H9 (cell line): ENCODE data around the gene GSTT2B. TPM values are rescaled to one million over a fixed set of nuclear protein-coding genes. Genes with fewer than 3 reads are reported as not detected.
"Not testable (repeated sequence)": the region's sequence is repeated elsewhere in the genome, so short reads cannot be mapped to it uniquely, and the experiment has no call there.

ENCODE experiments used
- DNase-seq: peaks from one replicate; pipeline ENCODE4 v3.0.0-alpha.2; 2017
- H2AFZ ChIP-seq: one replicate; pipeline ENCODE4 v1.6.1; 2013; ENCODE audit warnings: mild to moderate bottlenecking, low read length, control low read depth, moderate library complexity
- H2AK5ac ChIP-seq: 2 replicates; pipeline ENCODE4 v1.6.1; 2013; ENCODE audit warnings: low read length, control low read depth, mixed read lengths; ENCODE audit not compliant: insufficient read length
- H2BK120ac ChIP-seq: one replicate; pipeline ENCODE4 v1.6.1; 2013; ENCODE audit warnings: low read depth, mild to moderate bottlenecking, low read length, control low read depth, inconsistent platforms; ENCODE audit not compliant: poor library complexity, severe bottlenecking
- H2BK12ac ChIP-seq: 2 replicates; pipeline ENCODE4 v1.6.1; 2013; ENCODE audit warnings: low read length, control low read depth, mixed read lengths, low read depth; ENCODE audit not compliant: insufficient read length
- H2BK15ac ChIP-seq: 2 replicates; pipeline ENCODE4 v1.6.1; 2013; ENCODE audit warnings: low read depth, low read length, control low read depth
- H2BK20ac ChIP-seq: one replicate; pipeline ENCODE4 v1.6.1; 2013; ENCODE audit warnings: low read depth, mild to moderate bottlenecking, low read length, control low read depth, inconsistent platforms; ENCODE audit not compliant: poor library complexity, severe bottlenecking
- H2BK5ac ChIP-seq: 2 replicates; pipeline ENCODE4 v1.6.1; 2013; ENCODE audit warnings: low read length, control low read depth, mixed read lengths; ENCODE audit not compliant: insufficient read length
- H3K14ac ChIP-seq: 2 replicates; pipeline ENCODE4 v1.6.1; 2013; ENCODE audit warnings: low read length, control low read depth; ENCODE audit not compliant: insufficient read depth
- H3K18ac ChIP-seq: 2 replicates; pipeline ENCODE4 v1.6.1; 2013; ENCODE audit warnings: low read depth, mild to moderate bottlenecking, mixed read lengths, low read length, control low read depth; ENCODE audit not compliant: insufficient read length
- H3K23ac ChIP-seq: 2 replicates; pipeline ENCODE4 v1.6.1; 2013; ENCODE audit warnings: low read length, control low read depth, mixed read lengths, low read depth; ENCODE audit not compliant: insufficient read length
- H3K23me2 ChIP-seq: 2 replicates; pipeline ENCODE4 v1.6.1; 2013; ENCODE audit warnings: low read depth, mild to moderate bottlenecking, mixed read lengths, low read length, control low read depth; ENCODE audit not compliant: insufficient read length, poor library complexity, severe bottlenecking
- H3K27ac ChIP-seq: 2 replicates; pipeline ENCODE4 v1.5.1; 2013; ENCODE audit warnings: low read length, control low read depth, mixed read lengths, low read depth; ENCODE audit not compliant: insufficient read length
- H3K27me3 ChIP-seq: 2 replicates; pipeline ENCODE4 v1.6.1; 2013; ENCODE audit warnings: low read length, control low read depth, inconsistent platforms; ENCODE audit not compliant: insufficient read depth
- H3K4ac ChIP-seq: 2 replicates; pipeline ENCODE4 v1.6.1; 2013; ENCODE audit warnings: low read depth, mild to moderate bottlenecking, control low read depth, inconsistent platforms, low read length, moderate library complexity
- H3K4me1 ChIP-seq: 2 replicates; pipeline ENCODE4 v1.6.1; 2013; ENCODE audit warnings: low read length, control low read depth, inconsistent platforms; ENCODE audit not compliant: insufficient read depth
- H3K4me2 ChIP-seq: 2 replicates; pipeline ENCODE4 v1.6.1; 2013; ENCODE audit warnings: low read length, control low read depth, mixed read lengths; ENCODE audit not compliant: insufficient read length, insufficient read depth
- H3K56ac ChIP-seq: 2 replicates; pipeline ENCODE4 v1.6.1; 2013; ENCODE audit warnings: low read depth, mild to moderate bottlenecking, mixed read lengths, low read length, control low read depth; ENCODE audit not compliant: insufficient read length
- H3K79me1 ChIP-seq: 2 replicates; pipeline ENCODE4 v1.6.1; 2013; ENCODE audit warnings: low read depth, mild to moderate bottlenecking, moderate library complexity, low read length, control low read depth, inconsistent platforms; ENCODE audit not compliant: insufficient read depth, poor library complexity, severe bottlenecking
- H3K79me2 ChIP-seq: 2 replicates; pipeline ENCODE4 v1.6.1; 2013; ENCODE audit warnings: low read length, control low read depth, inconsistent platforms; ENCODE audit not compliant: insufficient read depth
- H3K9ac ChIP-seq: 2 replicates; pipeline ENCODE4 v1.6.1; 2013; ENCODE audit warnings: low read length, control low read depth, mixed read lengths; ENCODE audit not compliant: insufficient read length; ENCODE audit errors: extremely low read depth
- H3K9me3 ChIP-seq: one replicate; pipeline ENCODE4 v1.6.1; 2013; ENCODE audit warnings: low read depth, low read length, inconsistent platforms; ENCODE audit not compliant: control insufficient read depth
- H3T11ph ChIP-seq: one replicate; pipeline ENCODE4 v1.6.1; 2013; ENCODE audit warnings: mild to moderate bottlenecking, low read length, control low read depth, inconsistent platforms
- H4K20me1 ChIP-seq: one replicate; pipeline ENCODE4 v1.6.1; 2013; ENCODE audit not compliant: control insufficient read depth, insufficient read length, insufficient read depth
- H4K5ac ChIP-seq: 2 replicates; pipeline ENCODE4 v1.6.1; 2013; ENCODE audit warnings: low read depth, mild to moderate bottlenecking, mixed read lengths, low read length, control low read depth; ENCODE audit not compliant: insufficient read length
- H4K8ac ChIP-seq: replicated peaks from 2 replicates; pipeline ENCODE4 v1.6.1; 2013; ENCODE audit warnings: low read length, control low read depth, mixed read lengths, low read depth; ENCODE audit not compliant: insufficient read length
- H4K91ac ChIP-seq: 2 replicates; pipeline ENCODE4 v1.6.1; 2013; ENCODE audit warnings: low read depth, mild to moderate bottlenecking, moderate library complexity, mixed read lengths, low read length, control low read depth; ENCODE audit not compliant: insufficient read length
- H3K27ac Mint-ChIP-seq, 3 experiments: 2 replicates in 2 of 3; 3 replicates in 1 of 3; pipeline ENCODE4 v1.8.0; 2020 to 2021; ENCODE audit warnings: mixed read lengths in 3 of 3, mild to moderate bottlenecking in 1 of 3, moderate library complexity in 1 of 3
- H3K27me3 Mint-ChIP-seq: 2 replicates; pipeline ENCODE4 v1.8.0; 2021; ENCODE audit warnings: low read depth, mild to moderate bottlenecking, moderate library complexity, mixed read lengths
- H3K36me3 Mint-ChIP-seq, 3 experiments: 2 replicates in 2 of 3; 3 replicates in 1 of 3; pipeline ENCODE4 v1.8.0; 2020 to 2021; ENCODE audit warnings: low read depth in 3 of 3, mixed read lengths in 3 of 3; ENCODE audit not compliant: insufficient read depth in 1 of 3
- H3K4me1 Mint-ChIP-seq, 2 experiments: 2 replicates each; pipeline ENCODE4 v1.8.0; 2020; ENCODE audit warnings: mixed read lengths in 2 of 2
- H3K4me3 Mint-ChIP-seq, 2 experiments: 2 replicates in 1 of 2; 3 replicates in 1 of 2; pipeline ENCODE4 v1.8.0; 2020 to 2021; ENCODE audit warnings: mild to moderate bottlenecking in 2 of 2, mixed read lengths in 2 of 2, moderate library complexity in 1 of 2
- H3K9me3 Mint-ChIP-seq, 2 experiments: 2 replicates in 1 of 2; 3 replicates in 1 of 2; pipeline ENCODE4 v1.8.0; 2020; ENCODE audit warnings: mild to moderate bottlenecking in 2 of 2, mixed read lengths in 2 of 2, moderate library complexity in 1 of 2
- CTCF ChIP-seq: fragments of 200-600 bp; sonication (generic); conservative IDR thresholded peaks from 3 replicates; pipeline ENCODE4 v1.8.0; 2021; ENCODE audit warnings: antibody characterized with exemption, mild to moderate bottlenecking
- WGBS: extraction: QIAGEN DNeasy Blood & Tissue Kit; methylation state at CpG from one replicate; pipeline ENCODE4 v1.1.7; 2013; ENCODE audit warnings: missing lambda C conversion rate, low lambda C conversion rate, mixed read lengths; ENCODE audit not compliant: insufficient read length; ENCODE audit errors: extremely low coverage; 5-methylcytosine and 5-hydroxymethylcytosine counted together
- total RNA-seq: library from RNA; stranded (reverse); gene quantifications from 2 replicates; pipeline ENCODE4 v1.2.1, GENCODE V29; 2021

GSTT2B gene
- total RNA-seq, 1 experiment from 2014 or later: 4.5 TPM

- peaks cover 31 to 32% of the 10 kb centered on the region in 2 experiments for H3K4me1 Mint-ChIP-seq
- H3K56ac ChIP-seq, H3K9ac ChIP-seq, H2AK5ac ChIP-seq, H4K5ac ChIP-seq, H2AFZ ChIP-seq, H2BK12ac ChIP-seq, H3K27me3 ChIP-seq, H3K9me3 Mint-ChIP-seq, H2BK15ac ChIP-seq, H3K36me3 Mint-ChIP-seq, H3K79me2 ChIP-seq, H3K14ac ChIP-seq, H3K79me1 ChIP-seq, H4K91ac ChIP-seq, H2BK120ac ChIP-seq, H4K8ac ChIP-seq, H3K9me3 ChIP-seq, H2BK20ac ChIP-seq, H3K23me2 ChIP-seq, H3T11ph ChIP-seq, H4K20me1 ChIP-seq, H3K27me3 Mint-ChIP-seq, H2BK5ac ChIP-seq, H3K4me1 ChIP-seq, H3K18ac ChIP-seq, H3K23ac ChIP-seq, H3K4ac ChIP-seq: not testable (repeated sequence)
- peak overlapping the region; percentile 58 to 76 for H3K4me3 Mint-ChIP-seq
- peak overlapping the region; percentile 2 for H3K4me2 ChIP-seq
- WGBS: no CpG with 5 or more reads among the region's 12 CpGs
- peak; percentile 92 for DNase-seq
- peak; percentile 87 for TF ChIP-seq CTCF
- H3K27ac Mint-ChIP-seq: peak overlapping the region; percentile 98 to 99 (median 99)
- peak overlapping the region; percentile 46 for H3K27ac ChIP-seq
Measured at GRCh38 chr22:23956301-23956900, 4.6 kb downstream of the GSTT2B start.

- WGBS: no CpG with 5 or more reads among the region's 8 CpGs
- H2BK12ac ChIP-seq, H3K56ac ChIP-seq: not testable (repeated sequence)
Measured at GRCh38 chr22:23955886-23956285, 5.1 kb downstream of the GSTT2B start.

More at GRCh38 chr22:23955886-23956285, 5.1 kb downstream of the GSTT2B start:
- not testable (repeated sequence) for H3K79me1 ChIP-seq, H2BK120ac ChIP-seq, H4K91ac ChIP-seq, H2AK5ac ChIP-seq, H3K23ac ChIP-seq, H3K14ac ChIP-seq, H3K27me3 Mint-ChIP-seq, H3K79me2 ChIP-seq, H2BK5ac ChIP-seq, H3K36me3 Mint-ChIP-seq, H3K9ac ChIP-seq, H3K9me3 ChIP-seq, H3K27ac ChIP-seq, H3K4me1 ChIP-seq, H4K20me1 ChIP-seq, H4K8ac ChIP-seq, H3T11ph ChIP-seq, H3K9me3 Mint-ChIP-seq, H3K23me2 ChIP-seq, H3K18ac ChIP-seq, H3K27me3 ChIP-seq, H3K4ac ChIP-seq, H2BK20ac ChIP-seq, H2BK15ac ChIP-seq, H2AFZ ChIP-seq, H4K5ac ChIP-seq
- Mint-ChIP-seq H3K27ac (peak overlapping the region; percentile 59 to 99 (median 98)), H3K4me1 (peaks cover 33% of the 10 kb centered on the region in 2 experiments), H3K4me3 (peak overlapping the region; percentile 58 to 76; a peak in 4 of 5 replicates)
- peak overlapping the region; percentile 2 for H3K4me2 ChIP-seq
- DNase-seq: peak; percentile 29
